Stimulated activated CD8-positive, alpha-beta memory T cell treated with anti-CD3 and anti-CD28 coated beads, Interleukin-2, amount 100 ng/mL, for 48 hours (primary cell): ENCODE data around the gene GPR137B.

Experiments used
- DNase-seq, 2 donors: peaks; one replicate each; pipeline ENCODE4 v3.0.0-alpha.2; 2020; ENCODE audit warnings: low read depth in 2 of 2

Gene GPR137B

GRCh38 chr1:236114076-236114747 is 28.1 kb upstream of the GPR137B start:
- DNase-seq, result no peak

GRCh38 chr1:236117710-236118109 is 24.6 kb upstream of the GPR137B start:
- DNase-seq, result no peak

- no peak for DNase-seq
Measured at GRCh38 chr1:236119943-236120484, 22.3 kb upstream of the GPR137B start.

GRCh38 chr1:236120721-236121153 is 21.6 kb upstream of the GPR137B start:
- no peak for DNase-seq

GRCh38 chr1:236122176-236122575 is 20.2 kb upstream of the GPR137B start:
- peak in 1 of 2 donors; percentile 20 for DNase-seq

GRCh38 chr1:236123563-236123962 is 18.8 kb upstream of the GPR137B start:
- DNase-seq, result no peak

- no peak for DNase-seq
Measured at GRCh38 chr1:236124965-236125364, 17.4 kb upstream of the GPR137B start.

- no peak for DNase-seq
Measured at GRCh38 chr1:236127045-236127444, 15.3 kb upstream of the GPR137B start.

GRCh38 chr1:236128646-236129178 is 13.6 kb upstream of the GPR137B start:
- no peak for DNase-seq

- no peak for DNase-seq
Measured at GRCh38 chr1:236129306-236129705, 13.0 kb upstream of the GPR137B start.

- DNase-seq, result no peak
Measured at GRCh38 chr1:236130372-236130771, 12.0 kb upstream of the GPR137B start.

- DNase-seq, result no peak
Measured at GRCh38 chr1:236131916-236132315, 10.4 kb upstream of the GPR137B start.

GRCh38 chr1:236132420-236133046 is 9.8 kb upstream of the GPR137B start:
- DNase-seq, result no peak

GRCh38 chr1:236133339-236133738 is 9.0 kb upstream of the GPR137B start:
- no peak for DNase-seq

- no peak for DNase-seq
Measured at GRCh38 chr1:236133802-236134201, 8.5 kb upstream of the GPR137B start.

GRCh38 chr1:236137285-236137852 is 5.0 kb upstream of the GPR137B start:
- DNase-seq, result no peak

- no peak for DNase-seq
Measured at GRCh38 chr1:236139495-236139894, 2.8 kb upstream of the GPR137B start.

- no peak for DNase-seq
Measured at GRCh38 chr1:236140705-236141446, 1.5 kb upstream of the GPR137B start.

GRCh38 chr1:236141447-236142252 is 689 bp upstream of the GPR137B start:
- no peak for DNase-seq

GRCh38 chr1:236143104-236143948 is 987 bp downstream of the GPR137B start:
- no peak for DNase-seq
